Heart right ventricle (tissue), 16 donors: ENCODE data around the gene STRAP. TPM values are rescaled to one million over a fixed set of nuclear protein-coding genes. Genes with fewer than 3 reads are reported as not detected.

Source experiments
- ATAC-seq, 8 donors: fragments of 200-7000 bp; cut with Tn5 transposase; one replicate each; pipeline ENCODE4 v1.9.1; 2020; ENCODE audit warnings: mild to moderate bottlenecking in 8 of 8, moderate library complexity in 8 of 8, moderate number of reproducible peaks in 1 of 8
- DNase-seq, 2 donors: peaks; one replicate each; pipeline ENCODE4 v3.0.0-alpha.2; 2020
- H3K27ac ChIP-seq, 10 donors: fragments of 200-600 bp; sonication (generic) in 2 of 10; one replicate each; pipeline versions ENCODE4 v1.5.0 to v1.8.0; 2020 to 2022; ENCODE audit warnings: mild to moderate bottlenecking in 3 of 10
- H3K27me3 ChIP-seq, 7 donors: fragments of 200-600 bp; one replicate each; pipeline ENCODE4 v1.8.0; 2021 to 2022; ENCODE audit warnings: mild to moderate bottlenecking in 2 of 7
- H3K36me3 ChIP-seq, 9 donors: fragments of 200-600 bp; sonication (generic) in 1 of 9; one replicate each; pipeline versions ENCODE4 v1.5.0 to v1.8.0; 2020 to 2022; ENCODE audit warnings: mild to moderate bottlenecking in 2 of 9
- H3K4me1 ChIP-seq, 9 donors: fragments of 200-600 bp; sonication (generic) in 1 of 9; one replicate each; pipeline versions ENCODE4 v1.5.0 to v1.8.0; 2020 to 2022; ENCODE audit warnings: mild to moderate bottlenecking in 4 of 9
- H3K4me3 ChIP-seq, 10 donors: fragments of 200-600 bp; sonication (generic) in 2 of 10; one replicate each; pipeline versions ENCODE4 v1.5.0 to v1.8.0; 2020 to 2022; ENCODE audit warnings: mild to moderate bottlenecking in 7 of 10, moderate library complexity in 2 of 10
- H3K9me3 ChIP-seq, 11 donors: fragments of 200-600 bp in 10 of 11; sonication (generic) in 2 of 11; one replicate each; pipeline versions ENCODE4 v1.5.0 to v1.8.0; 2013 to 2022; ENCODE audit warnings: mild to moderate bottlenecking in 2 of 11, control low read depth in 1 of 11, moderate library complexity in 1 of 11
- WGBS, 2 donors: extraction: QIAGEN DNeasy Blood & Tissue Kit; methylation state at CpG; one replicate each; pipeline ENCODE4 v1.1.7; 2013; ENCODE audit warnings: inconsistent platforms in 1 of 2; 5-methylcytosine and 5-hydroxymethylcytosine counted together
- intact Hi-C, 10 donors: fragments of 100-400 bp; cut with DNase I; formaldehyde crosslinking; loops; one replicate each; pipeline versions ENCODE4 v1.11.1 to v1.14.2; 2022
- polyA plus RNA-seq, 2 donors: library from polyadenylated mRNA; stranded (reverse); fragments of 200-250 nt; gene quantifications; one replicate each; pipeline ENCODE4 v1.2.3, GENCODE V29; 2013
- total RNA-seq, 10 donors: library from RNA; stranded (reverse); fragmentation: NEBNext Ultra II Directional in 3 of 10; extraction: Animal tissue kit (Norgen Biotek cat#: 25700) in 3 of 10; gene quantifications; one replicate each; pipeline versions ENCODE4 v1.2.1 to v1.2.4, GENCODE V29; 2021 to 2023
- TF ChIP-seq, protein P1 (sequence below), 9 donors: fragments of 200-600 bp; sonication (generic) in 2 of 9; IDR thresholded peaks; one replicate each; pipeline versions ENCODE4 v1.5.0 to v1.8.0; 2021 to 2022; ENCODE audit warnings: antibody characterized with exemption in 9 of 9, mild to moderate bottlenecking in 5 of 9, moderate library complexity in 1 of 9
- donor health status: Arrhythmogenic right ventricular cardiomyopathy.
- donor health status: ischemic (EF 13 %, LVEDD 7.1; RV severe dilation, severe dysfunction).
- donor health status: healthy with polysubstance abuse.
- donor health status: DM: no; HTN: yes; CAD: no.
- donor health status: DM: no; HTN: no; CAD: no.
- donor health status: ischemic (EF 25% LVEDD 6.9; RV normal size, moderate dysfunction).
- donor health status: ischemic (EF 25% LVEDD 5.7; RV mildly dilated, moderate dysfunction).
- donor health status: healthy.
- donor health status: DM: yes; HTN: yes; CAD: no.
- donor health status: Ischemic cardiomyopathy.
- donor health status: ischemic (EF 35%, LVEDD 5.7; RV mildly dilated, moderate dysfunction).
- donor health status: nonischemic (EF 11% LVEDD 7.7; RV severe dilation, severe dysfunction).
- donor health status: DM: yes; HTN: yes; CAD: no.
- donor health status: PGD.
- donor health status: ischemic (EF 29% LVEDD 5.4; RV normal size, mild dysfunction).
- donor health status: nonischemic (EF 23%, LVEDD 6.1; RV moderate dilation, normal function).

The STRAP gene
- total and polyA plus RNA-seq, 12 donors = 104 to 161 (median 116) TPM

DNA sequence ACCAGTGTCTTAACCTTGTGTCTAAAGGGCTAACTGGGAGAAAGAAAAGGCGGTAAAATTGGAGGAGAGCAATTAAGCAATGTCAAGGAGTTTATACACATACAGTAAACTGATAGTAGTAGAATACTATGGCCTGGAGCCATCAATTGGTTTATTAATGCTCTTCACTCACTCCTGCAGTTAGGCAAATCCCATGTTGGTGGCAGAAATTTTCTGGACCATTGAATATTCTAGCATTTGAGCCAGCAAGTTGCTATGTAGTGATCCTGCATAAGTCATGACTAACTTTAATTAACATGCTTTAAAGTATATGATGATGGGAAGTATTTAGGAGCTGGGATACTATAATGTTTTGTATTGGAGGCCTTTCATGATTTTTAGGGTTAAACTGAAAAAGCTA is 14.7 kb downstream of the STRAP start:
- no peak overlapping the region for H3K27ac ChIP-seq
- intact Hi-C loops = no loop called here
- no peaks in the 10 kb centered on the region for H3K27me3 ChIP-seq
- H3K9me3 ChIP-seq = no peaks in the 10 kb centered on the region
- H3K4me3 ChIP-seq = no peak overlapping the region
- peaks cover 0 to 100% (median 26%) of the 10 kb centered on the region in 9 donors for H3K36me3 ChIP-seq
- H3K4me1 ChIP-seq = peaks cover 0 to 17% (median 0%) of the 10 kb centered on the region in 9 donors
- WGBS, 2 donors = 91 to 93% methylated on average over 1 of the region's 1 CpG
- DNase-seq (no peak), ATAC-seq (no peak)
- TF ChIP-seq, protein P1, sequence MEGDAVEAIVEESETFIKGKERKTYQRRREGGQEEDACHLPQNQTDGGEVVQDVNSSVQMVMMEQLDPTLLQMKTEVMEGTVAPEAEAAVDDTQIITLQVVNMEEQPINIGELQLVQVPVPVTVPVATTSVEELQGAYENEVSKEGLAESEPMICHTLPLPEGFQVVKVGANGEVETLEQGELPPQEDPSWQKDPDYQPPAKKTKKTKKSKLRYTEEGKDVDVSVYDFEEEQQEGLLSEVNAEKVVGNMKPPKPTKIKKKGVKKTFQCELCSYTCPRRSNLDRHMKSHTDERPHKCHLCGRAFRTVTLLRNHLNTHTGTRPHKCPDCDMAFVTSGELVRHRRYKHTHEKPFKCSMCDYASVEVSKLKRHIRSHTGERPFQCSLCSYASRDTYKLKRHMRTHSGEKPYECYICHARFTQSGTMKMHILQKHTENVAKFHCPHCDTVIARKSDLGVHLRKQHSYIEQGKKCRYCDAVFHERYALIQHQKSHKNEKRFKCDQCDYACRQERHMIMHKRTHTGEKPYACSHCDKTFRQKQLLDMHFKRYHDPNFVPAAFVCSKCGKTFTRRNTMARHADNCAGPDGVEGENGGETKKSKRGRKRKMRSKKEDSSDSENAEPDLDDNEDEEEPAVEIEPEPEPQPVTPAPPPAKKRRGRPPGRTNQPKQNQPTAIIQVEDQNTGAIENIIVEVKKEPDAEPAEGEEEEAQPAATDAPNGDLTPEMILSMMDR (IDR thresholded peaks at IDR 0.05) = no peak

DNA sequence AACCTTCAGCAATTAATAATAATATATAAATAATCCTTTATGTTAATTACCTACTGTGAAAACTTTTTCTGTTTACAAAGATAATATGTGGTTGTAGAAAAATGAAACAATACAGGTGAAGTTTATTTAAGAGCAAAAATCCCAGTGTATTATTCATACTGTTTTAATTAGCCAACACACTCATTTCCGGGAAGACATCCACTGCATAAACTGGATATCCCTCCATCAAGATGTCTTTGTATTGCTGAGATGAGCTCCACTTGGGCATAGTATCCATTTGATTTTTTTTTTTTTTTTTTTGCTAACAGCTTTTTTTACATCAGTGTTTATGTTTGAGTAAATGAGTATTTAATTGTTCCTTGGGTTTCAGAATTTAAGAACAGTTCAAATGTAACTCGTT is 15.2 kb downstream of the STRAP start:
- H3K27me3 ChIP-seq = no peaks in the 10 kb centered on the region
- H3K27ac ChIP-seq = no peak overlapping the region
- H3K4me1 ChIP-seq = peaks cover 0 to 17% (median 0%) of the 10 kb centered on the region in 9 donors
- intact Hi-C loops = no loop called here
- TF ChIP-seq, protein P1 (IDR thresholded peaks at IDR 0.05) = no peak
- H3K36me3 ChIP-seq = peaks cover 0 to 100% (median 30%) of the 10 kb centered on the region in 9 donors
- ATAC-seq (no peak), DNase-seq (no peak)
- no peaks in the 10 kb centered on the region for H3K9me3 ChIP-seq
- H3K4me3 ChIP-seq = no peak overlapping the region
- WGBS, 2 donors = 82 to 85% methylated on average over 2 of the region's 2 CpGs

DNA sequence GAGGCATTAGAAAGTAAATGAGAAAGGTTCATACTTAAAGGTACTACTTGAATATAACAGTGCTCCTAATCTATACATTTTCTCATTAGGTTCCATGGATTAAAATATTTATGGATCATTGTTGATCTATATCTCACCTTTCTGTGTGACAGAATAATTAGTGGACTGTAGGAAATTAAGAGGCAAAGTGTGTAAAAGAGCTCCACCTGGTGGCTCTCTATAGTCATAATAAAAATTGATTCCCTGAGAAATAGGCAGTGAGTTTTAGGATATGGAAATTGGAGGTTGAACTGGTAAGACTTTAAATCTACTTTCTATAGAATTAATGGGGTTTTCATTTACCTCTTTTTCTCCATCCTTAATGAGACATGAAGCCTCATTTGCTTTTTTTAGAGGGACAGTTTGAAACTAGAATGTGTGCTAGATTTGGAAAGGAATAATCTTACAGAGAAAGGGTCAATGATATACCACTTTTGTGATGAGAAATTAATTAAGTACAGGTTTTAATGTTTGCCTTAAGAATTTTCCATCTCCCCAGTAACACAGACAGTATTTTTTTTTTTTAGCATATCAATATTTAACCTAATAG is 17.2 kb downstream of the STRAP start:
- H3K27me3 ChIP-seq = no peaks in the 10 kb centered on the region
- H3K4me1 ChIP-seq = peaks cover 0 to 17% (median 0%) of the 10 kb centered on the region in 9 donors
- H3K36me3 ChIP-seq = peaks cover 0 to 100% (median 44%) of the 10 kb centered on the region in 9 donors
- no peak overlapping the region for H3K27ac ChIP-seq
- no peak for DNase-seq
- H3K9me3 ChIP-seq = no peaks in the 10 kb centered on the region
- TF ChIP-seq, protein P1 (IDR thresholded peaks at IDR 0.05) = peak; percentile 44 to 79 (median 70)
- no peak overlapping the region for H3K4me3 ChIP-seq
- intact Hi-C loops = no loop called here
- ATAC-seq = no peak

DNA sequence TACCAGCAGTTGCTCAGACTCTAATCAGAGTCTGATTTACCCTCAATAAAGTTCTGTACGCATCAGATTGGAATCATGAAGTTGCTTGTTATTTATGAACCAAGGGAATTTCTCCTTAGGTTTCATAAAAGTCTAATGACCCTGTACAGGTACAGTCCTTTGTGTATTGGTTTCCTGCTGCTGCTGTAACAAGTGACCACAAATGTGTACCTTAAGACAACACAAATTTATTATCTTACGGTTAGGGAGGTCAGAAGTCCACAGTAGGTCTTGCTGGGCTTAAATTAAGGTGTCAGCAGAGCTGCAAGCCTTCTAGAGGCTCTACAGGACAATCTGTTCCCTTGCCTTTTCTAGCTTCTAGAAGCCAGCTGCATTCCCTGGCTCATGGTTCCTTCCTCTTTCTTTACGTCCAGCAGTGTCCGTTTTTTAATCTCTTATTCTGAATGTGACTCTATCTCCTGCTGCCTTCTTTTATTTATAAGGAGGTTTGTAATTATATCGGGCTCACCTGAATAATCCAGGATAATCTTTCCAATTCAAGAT is 22.3 kb downstream of the STRAP start:
- 88 to 93% methylated on average over 5 of the region's 5 CpGs for WGBS, 2 donors
- Histone ChIP-seq H3K36me3 (peaks cover 0 to 84% (median 47%) of the 10 kb centered on the region in 9 donors), H3K27me3 (no peaks in the 10 kb centered on the region), H3K9me3 (no peaks in the 10 kb centered on the region), H3K4me1 (no peaks in the 10 kb centered on the region), H3K27ac (no peak overlapping the region), H3K4me3 (no peak overlapping the region)
- ATAC-seq (peak in 2 of 8 donors; percentile 39 to 41), DNase-seq (no peak)
- intact Hi-C loops = no loop called here
- TF ChIP-seq, protein P1 (IDR thresholded peaks at IDR 0.05) = no peak
